K562 (cell line): ENCODE measurements around the gene NUP107. TPM values are rescaled to one million over a fixed set of nuclear protein-coding genes. Genes with fewer than 3 reads are reported as not detected.

Experiments
- ATAC-seq: fragments of 200-7000 bp; cut with Tn5 transposase; 3 replicates; pipeline ENCODE4 v1.9.1; 2020; ENCODE audit warnings: moderate library complexity
- BruUV-seq: library from RNA; stranded (reverse); fragments of 400-500 nt; replicated peaks from 2 replicates; lab custom pipeline; 2021; lab: Mats Ljungman, UMichigan
- CTCF ChIA-PET: fragments of 300-600 bp; formaldehyde crosslinking; extraction: SDS; loops from one replicate; lab custom pipeline; 2021; ENCODE audit warnings: low intra/inter-chr PET ratio; lab: Yijun Ruan, JAX
- POLR2A ChIA-PET: fragments of 300-600, 350-650 bp; sonication (Branson Sonifier 250); formaldehyde crosslinking; extraction: SDS; loops from one replicate; lab custom pipeline; 2021; ENCODE audit warnings: antibody characterized with exemption, inconsistent platforms; lab: Yijun Ruan, JAX
- DNase-seq, 4 experiments: peaks; one replicate each; pipeline versions ENCODE4 v3.0.0 to v3.0.0-alpha.2; 2011 to 2018; ENCODE audit warnings: low spot score in 3 of 4, mixed read lengths in 3 of 4; ENCODE audit errors: extremely low read depth in 1 of 4
- FAIRE-seq: peaks from 2 replicates; lab custom pipeline; 2011; peaks lifted over from hg19 to GRCh38; lab: Jason Lieb, UNC
- H2AFZ ChIP-seq: 2 replicates; pipeline ENCODE4 v1.6.0; 2011; ENCODE audit warnings: low read depth, low read length, control low read depth, inconsistent platforms
- H3K27ac ChIP-seq: fragments of 200-600 bp; 3 replicates; pipeline ENCODE4 v1.8.0; 2011; ENCODE audit warnings: low read depth, mild to moderate bottlenecking, control low read depth, inconsistent platforms, low read length, moderate library complexity, mixed read lengths; ENCODE audit errors: extremely low read depth
- H3K27me3 ChIP-seq, 2 experiments: fragments of 300-600 bp in 1 of 2; 2 replicates in 1 of 2; 3 replicates in 1 of 2; pipeline versions ENCODE4 v1.6.0 to v1.8.0; 2011; ENCODE audit warnings: inconsistent platforms in 2 of 2, low read length in 2 of 2, mild to moderate bottlenecking in 1 of 2, mixed read lengths in 1 of 2, moderate library complexity in 1 of 2; ENCODE audit not compliant: control insufficient read depth in 2 of 2, insufficient read depth in 2 of 2
- H3K36me3 ChIP-seq: fragments of 300-600 bp; 3 replicates; pipeline ENCODE4 v1.8.0; 2011; ENCODE audit warnings: mild to moderate bottlenecking, low read length, inconsistent platforms; ENCODE audit not compliant: control insufficient read depth, insufficient read depth
- H3K4me1 ChIP-seq, 2 experiments: fragments of 200-600 bp in 1 of 2; replicated peaks in 1 of 2; 2 replicates in 1 of 2; 3 replicates in 1 of 2; pipeline versions ENCODE4 v1.5.1 to v1.8.0; 2011; ENCODE audit warnings: inconsistent platforms in 2 of 2, low read length in 2 of 2, mild to moderate bottlenecking in 1 of 2, mixed read lengths in 1 of 2, moderate library complexity in 1 of 2; ENCODE audit not compliant: control insufficient read depth in 2 of 2, insufficient read depth in 2 of 2
- H3K4me2 ChIP-seq: 2 replicates; pipeline ENCODE4 v1.6.1; 2011; ENCODE audit warnings: low read length, control low read depth, inconsistent platforms, mixed read lengths; ENCODE audit not compliant: insufficient read depth
- H3K4me3 ChIP-seq: fragments of 200-600 bp; sonication (generic), shearing (Covaris generic); 2 replicates; pipeline ENCODE4 v1.5.1; 2016; ENCODE audit warnings: control low read depth, inconsistent platforms
- H3K79me2 ChIP-seq: fragments of 200-600 bp; 3 replicates; pipeline ENCODE4 v1.8.0; 2011; ENCODE audit warnings: low read length, inconsistent platforms; ENCODE audit not compliant: control insufficient read depth, insufficient read depth
- H3K9ac ChIP-seq, 2 experiments: 2 replicates each; pipeline versions ENCODE4 v1.6.0 to v1.6.1; 2011; ENCODE audit warnings: low read depth in 2 of 2, low read length in 2 of 2, control low read depth in 1 of 2, inconsistent platforms in 1 of 2, mild to moderate bottlenecking in 1 of 2, mixed read lengths in 1 of 2; ENCODE audit not compliant: insufficient read depth in 1 of 2
- H3K9me1 ChIP-seq: one replicate; pipeline ENCODE4 v1.6.0; 2011; ENCODE audit warnings: inconsistent platforms, mild to moderate bottlenecking, low read length, moderate library complexity; ENCODE audit not compliant: control insufficient read depth, insufficient read depth
- H3K9me3 ChIP-seq: replicated peaks from 2 replicates; pipeline ENCODE4 v1.5.1; 2011; ENCODE audit warnings: low read depth, low read length, inconsistent platforms; ENCODE audit not compliant: control insufficient read depth, insufficient read depth
- H4K20me1 ChIP-seq: replicated peaks from 2 replicates; pipeline ENCODE4 v1.6.1; 2011; ENCODE audit warnings: low read length, inconsistent platforms, mixed read lengths; ENCODE audit not compliant: control insufficient read depth, insufficient read depth
- ATF4 ChIP-seq: fragments of 450-650 bp; formaldehyde crosslinking; IDR thresholded peaks from 2 replicates; pipeline ENCODE4 v1.4.0; 2022; ENCODE audit warnings: mild to moderate bottlenecking, moderate library complexity
- CXXC5 ChIP-seq: fragments of 250-450 bp; sonication (Bioruptor Pico); IDR thresholded peaks from 2 replicates; pipeline ENCODE4 v1.8.0; 2022; ENCODE audit warnings: inconsistent platforms, mild to moderate bottlenecking, moderate library complexity
- FIP1L1 ChIP-seq: fragments of 200-400 bp; formaldehyde crosslinking; IDR thresholded peaks from 2 replicates; pipeline ENCODE4 v1.6.1; 2018; ENCODE audit warnings: mild to moderate bottlenecking, low read depth, low read length; ENCODE audit not compliant: poor library complexity, severe bottlenecking
- MAFG ChIP-seq: fragments of 450-650 bp; conservative IDR thresholded peaks from 2 replicates; pipeline ENCODE4 v1.6.1; 2016; ENCODE audit warnings: missing genetic modification characterization, missing compliant biosample characterization
- MTA2 ChIP-seq: fragments of 450-650 bp; IDR thresholded peaks from 2 replicates; pipeline ENCODE4 v1.6.1; 2016; ENCODE audit warnings: low read depth
- MTF1 ChIP-seq: fragments of 250-450 bp; sonication (Bioruptor Pico); IDR thresholded peaks from 2 replicates; pipeline ENCODE4 v1.9.0; 2021; ENCODE audit warnings: moderate library complexity, mild to moderate bottlenecking, inconsistent platforms, borderline replicate concordance
- NFE2L1 ChIP-seq: fragments of 450-650 bp; IDR thresholded peaks from 2 replicates; pipeline ENCODE4 v1.6.1; 2016; ENCODE audit warnings: missing genetic modification characterization, low read depth, mild to moderate bottlenecking, missing compliant biosample characterization, moderate library complexity, borderline replicate concordance
- NR3C1 ChIP-seq: sonication (generic); formaldehyde crosslinking; IDR thresholded peaks from 2 replicates; pipeline ENCODE4 v1.8.1; 2022; ENCODE audit warnings: missing genetic modification reagents
- RBM25 ChIP-seq: fragments of 200-400 bp; formaldehyde crosslinking; IDR thresholded peaks from 2 replicates; pipeline ENCODE4 v1.6.1; 2018; ENCODE audit warnings: low read length, low read depth, moderate library complexity; ENCODE audit not compliant: severe bottlenecking
- SETDB1 ChIP-seq: IDR thresholded peaks from one replicate; pipeline ENCODE4 v1.6.1; 2012; ENCODE audit warnings: low read length, control low read depth, inconsistent platforms
- SMC3 ChIP-seq: conservative IDR thresholded peaks from 2 replicates; pipeline ENCODE4 v1.6.1; 2011; ENCODE audit warnings: low read depth, low read length, improper control_type of control experiment; ENCODE audit not compliant: insufficient read depth
- SREBF2 ChIP-seq: sonication (generic); formaldehyde crosslinking; IDR thresholded peaks from 2 replicates; pipeline ENCODE4 v1.4.0; 2020; ENCODE audit warnings: mild to moderate bottlenecking, missing genetic modification reagents
- ZBTB5 ChIP-seq: fragments of 450-650 bp; IDR thresholded peaks from 2 replicates; pipeline ENCODE4 v1.6.1; 2017; ENCODE audit warnings: antibody characterized with exemption
- ZNF197 ChIP-seq: fragments of 200-800 bp; sonication (Bioruptor generic); IDR thresholded peaks from 2 replicates; pipeline ENCODE4 v1.6.1; 2016; ENCODE audit warnings: low read depth, missing genetic modification characterization, missing compliant biosample characterization
- WGBS: fragments of 100-300 bp; shearing (Covaris generic); methylation state at CpG from one replicate; pipeline ENCODE4 v1.1.6; 2016; ENCODE audit warnings: low coverage, mixed read lengths; ENCODE audit not compliant: insufficient coverage; ENCODE audit errors: missing lambda C conversion rate; 5-methylcytosine and 5-hydroxymethylcytosine counted together
- in situ Hi-C: fragments of 300-500 bp; cut with MboI; formaldehyde crosslinking; loops from 4 replicates; pipeline ENCODE4 v1.15.0; 2018; ENCODE audit warnings: inconsistent platforms, mixed read lengths
- intact Hi-C: fragments of 100-400 bp; cut with micrococcal nuclease; formaldehyde crosslinking; loops from 2 replicates; pipeline ENCODE4 v1.14.2; 2022
- polyA plus RNA-seq, 8 experiments: library from polyadenylated mRNA; depleted of rRNA in 4 of 8; stranded (reverse) in 5 of 8; unstranded in 3 of 8; fragments of >200 nt; fragmentation: Nextera tagmentation in 2 of 8; fragmentation: Illumina TruSeq in 1 of 8; extraction: Ambion mirVana in 2 of 8; extraction: Trizol in 1 of 8; gene quantifications; 2 replicates each; pipeline versions ENCODE4 v1.2.1 to v1.2.3, GENCODE V29; 2011 to 2014; ENCODE audit warnings: inconsistent platforms in 1 of 8, missing spikeins in 1 of 8
- total RNA-seq, 7 experiments: library from RNA; depleted of rRNA in 6 of 7; stranded (reverse); fragments of >200 nt in 6 of 7; fragmentation: Illumina TruSeq in 2 of 7; extraction: Trizol in 2 of 7; gene quantifications; 2 replicates each; pipeline versions ENCODE4 v1.2.1 to v1.2.3, GENCODE V29; 2011 to 2021; ENCODE audit warnings: low replicate concordance in 1 of 7
- TF ChIP-seq, protein P1 (sequence below): fragments of 450-650 bp; IDR thresholded peaks from 2 replicates; pipeline ENCODE4 v1.6.1; 2018; ENCODE audit warnings: mild to moderate bottlenecking, low read depth; ENCODE audit not compliant: partially characterized antibody
- TF ChIP-seq, protein P2 (sequence below): IDR thresholded peaks from 2 replicates; pipeline ENCODE4 v1.6.1; 2011; ENCODE audit not compliant: insufficient read length; ENCODE audit errors: extremely low read depth

Gene NUP107
- total and polyA plus RNA-seq, 9 of the 15 experiments (the other 6 are each of a cell fraction or from before 2014, with no cell fraction given): 129 to 277 (median 199) TPM

GRCh38 chr12:68739891-68740290 is 53.1 kb downstream of the NUP107 start:
- no peak for FAIRE-seq
- CTCF ChIA-PET: no interaction called here
- Histone ChIP-seq H3K4me3 (no peak overlapping the region), H3K4me1 (no peaks in the 10 kb centered on the region), H4K20me1 (no peaks in the 10 kb centered on the region), H3K9me3 (no peaks in the 10 kb centered on the region), H3K9ac (no peak overlapping the region)
- no TSS peak for BruUV-seq
- in situ Hi-C loops: no loop called here
- TF ChIP-seq SETDB1: no peak
- TF ChIP-seq, protein P1, sequence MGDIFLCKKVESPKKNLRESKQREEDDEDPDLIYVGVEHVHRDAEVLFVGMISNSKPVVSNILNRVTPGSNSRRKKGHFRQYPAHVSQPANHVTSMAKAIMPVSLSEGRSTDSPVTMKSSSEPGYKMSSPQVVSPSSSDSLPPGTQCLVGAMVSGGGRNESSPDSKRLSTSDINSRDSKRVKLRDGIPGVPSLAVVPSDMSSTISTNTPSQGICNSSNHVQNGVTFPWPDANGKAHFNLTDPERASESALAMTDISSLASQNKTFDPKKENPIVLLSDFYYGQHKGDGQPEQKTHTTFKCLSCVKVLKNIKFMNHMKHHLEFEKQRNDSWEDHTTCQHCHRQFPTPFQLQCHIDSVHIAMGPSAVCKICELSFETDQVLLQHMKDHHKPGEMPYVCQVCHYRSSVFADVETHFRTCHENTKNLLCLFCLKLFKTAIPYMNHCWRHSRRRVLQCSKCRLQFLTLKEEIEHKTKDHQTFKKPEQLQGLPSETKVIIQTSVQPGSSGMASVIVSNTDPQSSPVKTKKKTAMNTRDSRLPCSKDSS: no peak
- TF ChIP-seq MTA2: no peak
- no peak for TF ChIP-seq NR3C1 (CRISPR knock-in tag)
- TF ChIP-seq, protein P2, sequence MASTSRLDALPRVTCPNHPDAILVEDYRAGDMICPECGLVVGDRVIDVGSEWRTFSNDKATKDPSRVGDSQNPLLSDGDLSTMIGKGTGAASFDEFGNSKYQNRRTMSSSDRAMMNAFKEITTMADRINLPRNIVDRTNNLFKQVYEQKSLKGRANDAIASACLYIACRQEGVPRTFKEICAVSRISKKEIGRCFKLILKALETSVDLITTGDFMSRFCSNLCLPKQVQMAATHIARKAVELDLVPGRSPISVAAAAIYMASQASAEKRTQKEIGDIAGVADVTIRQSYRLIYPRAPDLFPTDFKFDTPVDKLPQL: no peak
- TF ChIP-seq ZBTB5: no peak
- TF ChIP-seq MAFG: no peak
- TF ChIP-seq MTF1: no peak
- TF ChIP-seq ZNF197: no peak
- TF ChIP-seq SREBF2 (CRISPR knock-in tag): no peak
- TF ChIP-seq SMC3: no peak
- TF ChIP-seq FIP1L1: no peak
- no peak for TF ChIP-seq RBM25
- no peak for TF ChIP-seq NFE2L1 (tag)
- no peak for TF ChIP-seq ATF4 (CRISPR knock-in tag)
- no peak for TF ChIP-seq CXXC5
- TF ChIP-seq, all 486 proteins: peak for 0
- 82% methylated on average over 6 of the region's 6 CpGs for WGBS
- Histone ChIP-seq H3K9me1 (no peaks in the 10 kb centered on the region), H3K27ac (no peak overlapping the region), H2AFZ (no peak overlapping the region), H3K4me2 (no peak overlapping the region), H3K79me2 (no peaks in the 10 kb centered on the region), H3K36me3 (peaks cover 73% of the 10 kb centered on the region), H3K27me3 (no peaks in the 10 kb centered on the region)
- ATAC-seq: no peak
- intact Hi-C loops: no loop called here
- POLR2A ChIA-PET: no interaction called here
- DNase-seq: no peak
